GM12872 (cell line): ENCODE results near the gene C14orf180.

Source experiments
- CTCF ChIP-seq: IDR thresholded peaks from 3 replicates; pipeline ENCODE4 v1.5.1; 2011; ENCODE audit warnings: low read depth, mild to moderate bottlenecking, low read length, moderate library complexity; ENCODE audit not compliant: insufficient read depth

C14orf180 gene

GRCh38 chr14:104541905-104542465 is 37.6 kb upstream of the C14orf180 start:
- TF ChIP-seq CTCF, result no peak

GRCh38 chr14:104542871-104543830 is 36.4 kb upstream of the C14orf180 start:
- TF ChIP-seq CTCF, result no peak

- no peak for TF ChIP-seq CTCF
These were observed 35.1 kb upstream of the C14orf180 start for GRCh38 chr14:104544362-104544961.

GRCh38 chr14:104545151-104545941 is 34.2 kb upstream of the C14orf180 start:
- no peak for TF ChIP-seq CTCF

GRCh38 chr14:104545942-104546501 is 33.5 kb upstream of the C14orf180 start:
- TF ChIP-seq CTCF, result no peak

- TF ChIP-seq CTCF, result no peak
These were observed 32.8 kb upstream of the C14orf180 start for GRCh38 chr14:104546591-104547309.
